ENCODE measurements around the gene SEZ6L2.
"Not testable (repeated sequence)": the region's sequence is repeated elsewhere in the genome, so short reads cannot be mapped to it uniquely, and the experiment has no call there.

The SEZ6L2 gene

GRCh38 chr16:29909851-29910250 is 10.5 kb upstream of the SEZ6L2 start:
- DNase-seq = not testable (repeated sequence)

- no peak for DNase-seq
Observed at GRCh38 chr16:29909391-29909790, 10.0 kb upstream of the SEZ6L2 start.

GRCh38 chr16:29908719-29909220 is 9.4 kb upstream of the SEZ6L2 start:
- DNase-seq = no peak

- DNase-seq = no peak
Observed at GRCh38 chr16:29907973-29908372, 8.6 kb upstream of the SEZ6L2 start.

- DNase-seq = no peak
Observed at GRCh38 chr16:29906520-29907244, 7.3 kb upstream of the SEZ6L2 start.

- no peak for DNase-seq
Observed at GRCh38 chr16:29905668-29906067, 6.3 kb upstream of the SEZ6L2 start.

- no peak for DNase-seq
Observed at GRCh38 chr16:29904947-29905346, 5.6 kb upstream of the SEZ6L2 start.

GRCh38 chr16:29903590-29903989 is 4.2 kb upstream of the SEZ6L2 start:
- no peak for DNase-seq

GRCh38 chr16:29901607-29901945 is 2.2 kb upstream of the SEZ6L2 start:
- DNase-seq = no peak

GRCh38 chr16:29900888-29901606 is 1.7 kb upstream of the SEZ6L2 start:
- DNase-seq = no peak

- DNase-seq = peak; percentile 59
Observed at GRCh38 chr16:29900102-29900887, 945 bp upstream of the SEZ6L2 start, which contains the start of gene ASPHD1. TSS of gene ASPHD1 (plus strand) at chr16:29900488. CDS start at chr16:29900972, 484 bp downstream.

GRCh38 chr16:29898804-29899515 is 390 bp downstream of the SEZ6L2 start:
- peak; percentile 58 for DNase-seq

GRCh38 chr16:29898135-29898803 is 1.1 kb downstream of the SEZ6L2 start:
- no peak for DNase-seq

GRCh38 chr16:29897333-29897732 is 2.0 kb downstream of the SEZ6L2 start:
- DNase-seq = no peak

- no peak for DNase-seq
Observed at GRCh38 chr16:29896841-29897240, 2.5 kb downstream of the SEZ6L2 start.

- DNase-seq = no peak
Observed at GRCh38 chr16:29894352-29894751, 5.0 kb downstream of the SEZ6L2 start.

GRCh38 chr16:29893553-29893952 is 5.8 kb downstream of the SEZ6L2 start:
- DNase-seq = no peak

- no peak for DNase-seq
Observed at GRCh38 chr16:29892458-29892813, 6.9 kb downstream of the SEZ6L2 start.

GRCh38 chr16:29891525-29892457 is 7.6 kb downstream of the SEZ6L2 start:
- no peak for DNase-seq

GRCh38 chr16:29889372-29889771 is 10.0 kb downstream of the SEZ6L2 start:
- not testable (repeated sequence) for DNase-seq

- DNase-seq = no peak
Observed at GRCh38 chr16:29883987-29884386, 15.4 kb downstream of the SEZ6L2 start.

Data from NCI-H1694 (cell line).